H1 (cell line): ENCODE measurements around the gene RRAGB. TPM values are rescaled to one million over a fixed set of nuclear protein-coding genes. Genes with fewer than 3 reads are reported as not detected.

Experiments
- CTCF ChIA-PET: fragments of 300-600 bp; sonication (Branson Sonifier 250); formaldehyde crosslinking; loops from one replicate; lab custom pipeline; 2021; ENCODE audit not compliant: partially characterized antibody; lab: Charles Lee
- POLR2A ChIA-PET: fragments of 300-600 bp; sonication (Branson Sonifier 250); formaldehyde crosslinking; loops from one replicate; lab custom pipeline; 2021; ENCODE audit warnings: inconsistent platforms; ENCODE audit not compliant: partially characterized antibody; lab: Charles Lee
- DNase-seq, 2 experiments: peaks; one replicate each; pipeline versions ENCODE4 v3.0.0 to v3.0.0-alpha.2; 2010 to 2022; ENCODE audit warnings: low spot score in 2 of 2, low read depth in 1 of 2, mixed read lengths in 1 of 2
- FAIRE-seq: peaks from 2 replicates; lab custom pipeline; 2011; peaks lifted over from hg19 to GRCh38; lab: Jason Lieb, UNC
- H2AFZ ChIP-seq: 2 replicates; pipeline ENCODE4 v1.8.1; 2012; ENCODE audit warnings: low read length, inconsistent platforms
- H2AK5ac ChIP-seq: 2 replicates; pipeline ENCODE4 v1.6.1; 2013; ENCODE audit warnings: low read depth, low read length
- H2BK120ac ChIP-seq: replicated peaks from 2 replicates; pipeline ENCODE3; 2013; ENCODE audit warnings: low read depth, low read length, inconsistent platforms
- H2BK12ac ChIP-seq: 2 replicates; pipeline ENCODE4 v1.6.1; 2013; ENCODE audit warnings: low read depth, low read length
- H2BK15ac ChIP-seq: 2 replicates; pipeline ENCODE4 v1.6.1; 2013; ENCODE audit warnings: low read length
- H2BK20ac ChIP-seq: 2 replicates; pipeline ENCODE4 v1.6.1; 2013; ENCODE audit warnings: low read length
- H2BK5ac ChIP-seq: 2 replicates; pipeline ENCODE4 v1.6.1; 2013; ENCODE audit warnings: low read depth, low read length
- H3K14ac ChIP-seq: 2 replicates; pipeline ENCODE4 v1.6.1; 2013; ENCODE audit warnings: inconsistent platforms; ENCODE audit not compliant: insufficient read length
- H3K18ac ChIP-seq: 2 replicates; pipeline ENCODE4 v1.6.1; 2013; ENCODE audit warnings: low read length; ENCODE audit errors: extremely low read depth
- H3K23ac ChIP-seq: 2 replicates; pipeline ENCODE4 v1.6.1; 2013; ENCODE audit warnings: inconsistent platforms; ENCODE audit not compliant: insufficient read length
- H3K23me2 ChIP-seq: 2 replicates; pipeline ENCODE4 v1.6.1; 2013; ENCODE audit warnings: low read depth, low read length
- H3K27ac ChIP-seq: 2 replicates; pipeline ENCODE4 v1.6.1; 2011; ENCODE audit warnings: low read depth, low read length, inconsistent platforms
- H3K27me3 ChIP-seq, 4 experiments: replicated peaks in 1 of 4; 1 replicate in 1 of 4; 2 replicates in 3 of 4; pipeline versions ENCODE4 v1.6.1 to v1.8.1; 2011 to 2013; ENCODE audit warnings: low read length in 3 of 4, mild to moderate bottlenecking in 3 of 4, inconsistent platforms in 2 of 4, mixed read lengths in 2 of 4, moderate library complexity in 1 of 4; ENCODE audit not compliant: control insufficient read depth in 3 of 4, insufficient read depth in 3 of 4; ENCODE audit errors: extremely low read depth in 1 of 4
- H3K36me3 ChIP-seq, 4 experiments: 2 replicates each; pipeline versions ENCODE4 v1.6.1 to v1.8.1; 2011 to 2013; ENCODE audit warnings: mild to moderate bottlenecking in 4 of 4, low read length in 3 of 4, moderate library complexity in 2 of 4, control low read depth in 1 of 4, inconsistent platforms in 1 of 4; ENCODE audit not compliant: insufficient read depth in 4 of 4, control insufficient read depth in 2 of 4
- H3K4ac ChIP-seq: replicated peaks from 2 replicates; pipeline ENCODE3; 2013; ENCODE audit warnings: low read length, low read depth, mixed read lengths, inconsistent platforms; ENCODE audit not compliant: insufficient read length
- H3K4me1 ChIP-seq, 4 experiments: replicated peaks in 1 of 4; 1 replicate in 1 of 4; 2 replicates in 3 of 4; pipeline versions ENCODE4 v1.6.1 to v1.8.1; 2011 to 2013; ENCODE audit warnings: low read length in 3 of 4, inconsistent platforms in 2 of 4, mixed read lengths in 1 of 4; ENCODE audit not compliant: insufficient read depth in 4 of 4, control insufficient read depth in 3 of 4
- H3K4me2 ChIP-seq, 2 experiments: 2 replicates each; pipeline versions ENCODE4 v1.6.1 to v1.8.1; 2011 to 2013; ENCODE audit warnings: low read depth in 2 of 2, low read length in 2 of 2, control low read depth in 1 of 2, inconsistent platforms in 1 of 2, mild to moderate bottlenecking in 1 of 2; ENCODE audit not compliant: insufficient read depth in 1 of 2
- H3K4me3 ChIP-seq, 4 experiments: fragments of 200-600, 300-600 bp in 1 of 4; sonication (generic), shearing (Covaris generic), sonication (Bioruptor Twin) in 1 of 4; 2 replicates each; pipeline versions ENCODE4 v1.5.1 to v1.8.1; 2011 to 2016; ENCODE audit warnings: low read length in 4 of 4, low read depth in 3 of 4, control low read depth in 2 of 4, inconsistent platforms in 2 of 4, mild to moderate bottlenecking in 2 of 4, mixed read lengths in 1 of 4, moderate library complexity in 1 of 4; ENCODE audit not compliant: insufficient read depth in 2 of 4; ENCODE audit errors: extremely low read depth in 1 of 4
- H3K56ac ChIP-seq: replicated peaks from 2 replicates; pipeline ENCODE3; 2013; ENCODE audit warnings: low read depth, mild to moderate bottlenecking, mixed read lengths, low read length, inconsistent platforms; ENCODE audit not compliant: insufficient read length
- H3K79me1 ChIP-seq: 2 replicates; pipeline ENCODE4 v1.6.1; 2013; ENCODE audit warnings: low read depth, low read length, control low read depth
- H3K79me2 ChIP-seq, 2 experiments: 2 replicates each; pipeline versions ENCODE4 v1.6.1 to v1.8.1; 2012 to 2013; ENCODE audit warnings: low read length in 2 of 2, mild to moderate bottlenecking in 2 of 2, inconsistent platforms in 1 of 2; ENCODE audit not compliant: insufficient read depth in 2 of 2, control insufficient read depth in 1 of 2
- H3K9ac ChIP-seq, 4 experiments: replicated peaks in 1 of 4; 1 replicate in 1 of 4; 2 replicates in 3 of 4; pipeline versions ENCODE4 v1.6.1 to v1.8.1; 2011 to 2013; ENCODE audit warnings: low read depth in 3 of 4, low read length in 3 of 4, control low read depth in 2 of 4, mild to moderate bottlenecking in 2 of 4, moderate library complexity in 2 of 4, inconsistent platforms in 1 of 4; ENCODE audit errors: extremely low read depth in 1 of 4
- H3K9me3 ChIP-seq, 2 experiments: 2 replicates each; pipeline versions ENCODE4 v1.6.1 to v1.8.1; 2012 to 2013; ENCODE audit warnings: mild to moderate bottlenecking in 2 of 2, moderate library complexity in 2 of 2, control low read depth in 1 of 2, inconsistent platforms in 1 of 2, low read depth in 1 of 2, low read length in 1 of 2, mixed read lengths in 1 of 2; ENCODE audit not compliant: insufficient read depth in 2 of 2
- H4K20me1 ChIP-seq, 2 experiments: replicated peaks in 1 of 2; 2 replicates each; pipeline versions ENCODE3 to v1.8.1; 2011 to 2013; ENCODE audit warnings: inconsistent platforms in 2 of 2, low read length in 2 of 2, mild to moderate bottlenecking in 1 of 2; ENCODE audit not compliant: insufficient read depth in 2 of 2, control insufficient read depth in 1 of 2
- H4K5ac ChIP-seq: 2 replicates; pipeline ENCODE4 v1.6.1; 2013; ENCODE audit warnings: low read length, low read depth, mixed read lengths, inconsistent platforms; ENCODE audit not compliant: insufficient read length
- H4K8ac ChIP-seq: 2 replicates; pipeline ENCODE4 v1.8.0; 2013; ENCODE audit warnings: mild to moderate bottlenecking, moderate library complexity, low read length, inconsistent platforms; ENCODE audit not compliant: insufficient read depth; ENCODE audit errors: extremely low read depth
- H4K91ac ChIP-seq: replicated peaks from 2 replicates; pipeline ENCODE3; 2013; ENCODE audit warnings: low read length, mixed read lengths, inconsistent platforms; ENCODE audit not compliant: insufficient read length
- BCL11A ChIP-seq, 2 experiments: IDR thresholded peaks; one replicate each; pipeline ENCODE4 v1.6.1; 2011; ENCODE audit warnings: low read depth in 2 of 2, low read length in 2 of 2, mild to moderate bottlenecking in 2 of 2
- CBX8 ChIP-seq: fragments of 300-800, 300-1000 bp; sonication (generic); IDR thresholded peaks from 2 replicates; pipeline ENCODE4 v1.7.1; 2016; ENCODE audit warnings: low read depth, low read length, borderline replicate concordance
- CREB1 ChIP-seq: IDR thresholded peaks from 2 replicates; pipeline ENCODE4 v1.6.1; 2012; ENCODE audit warnings: inconsistent platforms
- EP300 ChIP-seq, 2 experiments: IDR thresholded peaks; 1 replicate in 1 of 2; 2 replicates in 1 of 2; pipeline ENCODE4 v1.6.1; 2011 to 2012; ENCODE audit warnings: low read depth in 2 of 2, low read length in 2 of 2, mild to moderate bottlenecking in 2 of 2, borderline replicate concordance in 1 of 2, inconsistent platforms in 1 of 2, moderate library complexity in 1 of 2
- EZH2 ChIP-seq: fragments of 200-600 bp; sonication (generic); IDR thresholded peaks from 2 replicates; pipeline ENCODE4 v1.7.1; 2012; ENCODE audit warnings: low read depth, mild to moderate bottlenecking, moderate library complexity, low read length, inconsistent platforms; ENCODE audit not compliant: severe bottlenecking
- HDAC6 ChIP-seq: IDR thresholded peaks from one replicate; pipeline ENCODE4 v1.7.1; 2012; ENCODE audit warnings: low read depth, mild to moderate bottlenecking, inconsistent platforms, low read length, moderate library complexity
- WGBS, 2 experiments: shearing (Covaris generic) in 1 of 2; methylation state at CpG; one replicate each; pipeline versions ENCODE4 v1.1.6 to v1.1.7; 2013 to 2015; ENCODE audit warnings: low lambda C conversion rate in 2 of 2, mixed read lengths in 2 of 2, inconsistent platforms in 1 of 2, low coverage in 1 of 2, missing lambda C conversion rate in 1 of 2; ENCODE audit not compliant: insufficient replicate concordance in 2 of 2, insufficient coverage in 1 of 2, insufficient read length in 1 of 2; ENCODE audit errors: extremely low coverage in 1 of 2, missing lambda C conversion rate in 1 of 2; 5-methylcytosine and 5-hydroxymethylcytosine counted together
- polyA plus RNA-seq, 7 experiments: library from polyadenylated mRNA; depleted of rRNA in 3 of 7; stranded (reverse) in 5 of 7; unstranded in 2 of 7; fragments of >200 nt in 5 of 7; fragments of 200-250 nt in 2 of 7; gene quantifications; 1 replicate in 5 of 7; 2 replicates in 1 of 7; 4 replicates in 1 of 7; pipeline versions ENCODE4 v1.2.1 to v1.2.3, GENCODE V29; 2011 to 2013; ENCODE audit warnings: missing spikeins in 2 of 7, mixed read lengths in 2 of 7
- total RNA-seq: library from RNA; stranded (reverse); fragmentation: NEBNext Ultra II Directional; extraction: Animal tissue kit (Norgen Biotek cat#: 25700); gene quantifications from 2 replicates; pipeline ENCODE4 v1.2.1, GENCODE V29; 2021

RRAGB gene
- total and polyA plus RNA-seq, 2 of the 8 experiments (the other 6 are each of a cell fraction or from before 2014, with no cell fraction given) = 5.8 to 6.8 TPM

DNA sequence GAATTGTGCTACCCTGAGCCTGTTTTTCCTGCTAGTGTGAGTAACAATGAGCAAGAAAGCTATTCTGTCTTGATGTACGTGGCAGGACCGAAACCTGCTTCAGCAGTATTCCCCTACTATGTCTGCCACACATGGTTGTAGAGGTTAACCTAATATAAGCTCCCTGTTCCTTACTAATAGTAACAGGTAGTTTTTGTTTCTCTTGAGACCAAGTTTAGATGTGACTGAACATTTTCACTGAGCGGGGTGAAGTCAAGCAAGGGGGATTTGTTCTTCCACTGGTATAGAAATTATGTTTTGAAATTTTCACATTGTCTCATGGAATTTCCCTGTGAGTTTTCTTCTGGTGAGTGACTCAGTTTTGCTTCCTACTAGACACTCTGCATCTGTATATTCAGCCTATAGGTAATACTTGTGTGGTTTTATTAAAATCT, 37.3 kb downstream of the RRAGB start:
- Histone ChIP-seq H3K18ac (no peak overlapping the region), H3K23ac (no peak overlapping the region), H2BK15ac (no peak overlapping the region), H2BK20ac (no peak overlapping the region), H2BK5ac (no peak overlapping the region), H2BK120ac (no peak overlapping the region), H4K20me1 (no peaks in the 10 kb centered on the region), H3K27me3 (no peaks in the 10 kb centered on the region), H3K36me3 (peaks cover 0 to 3% (median 0%) of the 10 kb centered on the region in 4 experiments; a peak in 2 of 8 replicates), H4K5ac (no peak overlapping the region), H3K4me3 (no peak overlapping the region), H3K56ac (no peak overlapping the region), H2AFZ (no peak overlapping the region), H3K9me3 (no peaks in the 10 kb centered on the region), H3K27ac (no peak overlapping the region), H3K4me2 (no peak overlapping the region), H2AK5ac (no peak overlapping the region), H3K4me1 (no peaks in the 10 kb centered on the region), H3K79me1 (no peaks in the 10 kb centered on the region), H4K8ac (no peak overlapping the region), H2BK12ac (no peak overlapping the region), H3K23me2 (no peaks in the 10 kb centered on the region), H3K9ac (no peak overlapping the region), H4K91ac (no peak overlapping the region), H3K79me2 (no peaks in the 10 kb centered on the region), H3K14ac (no peak overlapping the region), H3K4ac (no peak overlapping the region)
- no peak for TF ChIP-seq CREB1
- no peak for TF ChIP-seq HDAC6
- no peak for TF ChIP-seq EP300 (IDR thresholded peaks at IDR 0.05; ENCODE audit: borderline replicate concordance in 1 of 2, low read depth in 2 of 2, low read length in 2 of 2)
- TF ChIP-seq EZH2 = no peak
- no peak for TF ChIP-seq BCL11A (IDR thresholded peaks at IDR 0.05; ENCODE audit: low read depth in 2 of 2, low read length in 2 of 2)
- no peak for TF ChIP-seq CBX8
- DNase-seq (no peak), FAIRE-seq (no peak)
- WGBS, 2 experiments = 96% methylated on average over 3 of the region's 3 CpGs; no CpG with 5 or more reads in 1 of the 2 experiments
- ChIA-PET CTCF (interaction anchor here (0.6 kb wide), 1 partner anchor 492 kb away, joined by 3 read pairs; no protein-coding TSS in a partner anchor), POLR2A (no interaction called here)
